GM23338 (cell line): ENCODE measurements around the gene ZNF71. TPM values are rescaled to one million over a fixed set of nuclear protein-coding genes. Genes with fewer than 3 reads are reported as not detected.
"Not testable (repeated sequence)": the region's sequence is repeated elsewhere in the genome, so short reads cannot be mapped to it uniquely, and the experiment has no call there.

ENCODE experiments used
- ATAC-seq: fragments of 200-7000 bp; cut with Tn5 transposase; 3 replicates; pipeline ENCODE4 v1.9.1; 2020
- DNase-seq: peaks from one replicate; pipeline ENCODE4 v3.0.0-alpha.2; 2015; ENCODE audit warnings: low spot score
- H2AFZ ChIP-seq: fragments of 200-600 bp; sonication (generic); 2 replicates; pipeline ENCODE4 v1.8.0; 2016; ENCODE audit warnings: antibody characterized with exemption, mild to moderate bottlenecking, moderate library complexity
- H3F3A ChIP-seq: fragments of 200-600 bp; sonication (generic); replicated peaks from 2 replicates; pipeline ENCODE4 v1.8.0; 2017; ENCODE audit warnings: antibody characterized with exemption, mixed run types, low read depth
- H3K27ac ChIP-seq: fragments of 200-600 bp; sonication (generic); 2 replicates; pipeline ENCODE4 v1.6.1; 2016; ENCODE audit warnings: low read depth
- H3K27me3 ChIP-seq: fragments of 200-600 bp; sonication (generic); 2 replicates; pipeline ENCODE4 v1.8.0; 2016; ENCODE audit warnings: mild to moderate bottlenecking, mixed run types, moderate library complexity; ENCODE audit not compliant: insufficient read depth
- H3K36me3 ChIP-seq: fragments of 200-600 bp; sonication (generic); 2 replicates; pipeline ENCODE4 v1.8.0; 2016; ENCODE audit warnings: mild to moderate bottlenecking; ENCODE audit not compliant: insufficient read depth
- H3K4me1 ChIP-seq: fragments of 200-600 bp; sonication (generic); 2 replicates; pipeline ENCODE4 v1.8.0; 2016; ENCODE audit warnings: mild to moderate bottlenecking, moderate library complexity; ENCODE audit not compliant: insufficient read depth
- H3K4me2 ChIP-seq: fragments of 200-600 bp; sonication (generic); 2 replicates; pipeline ENCODE4 v1.7.1; 2017; ENCODE audit warnings: mixed run types
- H3K4me3 ChIP-seq: fragments of 200-600 bp; sonication (generic); 2 replicates; pipeline ENCODE4 v1.6.1; 2016; ENCODE audit warnings: mixed run types
- H3K79me2 ChIP-seq: fragments of 200-600 bp; sonication (generic); replicated peaks from 2 replicates; pipeline ENCODE4 v1.8.0; 2017; ENCODE audit warnings: mild to moderate bottlenecking; ENCODE audit not compliant: insufficient read depth
- H3K9me2 ChIP-seq: fragments of 200-600 bp; sonication (generic); 2 replicates; pipeline ENCODE4 v1.8.0; 2017; ENCODE audit not compliant: insufficient read depth
- H4K20me1 ChIP-seq: fragments of 200-600 bp; sonication (generic); replicated peaks from 2 replicates; pipeline ENCODE4 v1.8.0; 2017; ENCODE audit warnings: mild to moderate bottlenecking; ENCODE audit not compliant: insufficient read depth
- H3K27ac Mint-ChIP-seq: 2 replicates; pipeline ENCODE4 v1.8.0; 2020; ENCODE audit warnings: inconsistent platforms, mild to moderate bottlenecking, moderate library complexity, mixed read lengths
- H3K27me3 Mint-ChIP-seq: 3 replicates; pipeline ENCODE4 v1.8.0; 2022; ENCODE audit warnings: low read depth, mild to moderate bottlenecking, moderate library complexity, mixed read lengths, inconsistent platforms; ENCODE audit not compliant: insufficient read depth, poor library complexity
- H3K36me3 Mint-ChIP-seq: 3 replicates; pipeline ENCODE4 v1.8.0; 2021; ENCODE audit warnings: low read depth, mild to moderate bottlenecking, inconsistent platforms, moderate library complexity, mixed read lengths
- H3K4me1 Mint-ChIP-seq: 3 replicates; pipeline ENCODE4 v1.8.0; 2020; ENCODE audit warnings: mild to moderate bottlenecking, inconsistent platforms, mixed read lengths
- H3K4me3 Mint-ChIP-seq: 3 replicates; pipeline ENCODE4 v1.8.0; 2021; ENCODE audit warnings: moderate library complexity, mild to moderate bottlenecking, inconsistent platforms, mixed read lengths
- H3K9me3 Mint-ChIP-seq: 3 replicates; pipeline ENCODE4 v1.8.0; 2020; ENCODE audit warnings: moderate library complexity, mild to moderate bottlenecking, inconsistent platforms, mixed read lengths
- ETS1 ChIP-seq: IDR thresholded peaks from 2 replicates; pipeline ENCODE4 v1.6.1; 2016; ENCODE audit warnings: antibody characterized with exemption
- POLR2AphosphoS5 ChIP-seq: IDR thresholded peaks from 2 replicates; pipeline ENCODE4 v1.6.1; 2016; ENCODE audit warnings: antibody characterized with exemption, low read depth
- STAT1 ChIP-seq: IDR thresholded peaks from one replicate; pipeline ENCODE4 v1.6.1; 2016; ENCODE audit warnings: antibody characterized with exemption; ENCODE audit not compliant: unreplicated experiment
- polyA plus RNA-seq: library from polyadenylated mRNA; unstranded; fragments of >200 nt; fragmentation: Nextera tagmentation; extraction: Ambion mirVana; gene quantifications from 2 replicates; pipeline ENCODE4 v1.2.1, GENCODE V29; 2016
- total RNA-seq: library from RNA; depleted of rRNA; stranded (reverse); fragments of >200 nt; shearing (Covaris generic); gene quantifications from 2 replicates; pipeline ENCODE4 v1.2.3, GENCODE V29; 2014; rRNA removed
- TF ChIP-seq, protein P1 (sequence below): fragments of 250-450 bp; sonication (Bioruptor Pico); IDR thresholded peaks from 2 replicates; pipeline ENCODE4 v1.5.0; 2020; ENCODE audit warnings: mild to moderate bottlenecking, moderate library complexity

ZNF71 gene
- total and polyA plus RNA-seq, 2 experiments from 2014 or later: 4.7 to 13.2 TPM

DNA sequence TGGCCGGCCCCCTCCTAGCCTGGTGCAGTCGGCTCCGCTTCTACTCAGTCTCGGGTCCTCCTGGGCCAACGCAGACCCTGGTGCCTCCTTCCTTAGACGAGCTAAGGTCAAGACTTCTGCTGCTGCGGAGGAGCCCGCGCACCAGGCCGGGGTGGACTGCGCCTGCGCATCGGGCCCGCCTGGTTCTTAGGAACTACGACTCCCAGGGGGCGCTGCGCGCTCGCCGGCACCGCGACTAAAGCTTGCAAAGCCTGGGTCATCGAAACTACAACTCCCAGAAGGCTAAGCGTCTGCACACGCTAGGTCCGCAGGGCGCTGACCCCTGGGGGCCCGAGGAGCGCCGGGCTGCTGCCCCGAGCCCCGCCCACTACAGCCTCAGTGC lies 76.5 kb downstream of the ZNF71 start, which contains the start of gene ZNF835:
ZNF835 (minus strand) TSS at position 145 of the 382 bp plus-strand sequence. CDS start 6,559 bp downstream, outside the sequence.
- no peak within 1 kb of the TSS for H3K27ac ChIP-seq
- Mint-ChIP-seq H3K27me3 (peaks cover 6% of the 10 kb centered on the region), H3K4me3 (peak within 1 kb of the TSS; percentile 64; the same call in 2 of the 3 replicates), H3K9me3 (peaks cover 88% of the 10 kb centered on the region), H3K4me1 (no peaks in the 10 kb centered on the region), H3K27ac (no peak within 1 kb of the TSS), H3K36me3 (peaks cover 36% of the 10 kb centered on the region)
- peak within 1 kb of the TSS; percentile 45; the same call in 1 of the 2 replicates for H3K4me3 ChIP-seq
- ATAC-seq (peak; percentile 95), DNase-seq (peak; percentile 70)
- TF ChIP-seq ETS1: peak; percentile 55; the same call in 1 of the 2 replicates
- TF ChIP-seq STAT1: no peak
- TF ChIP-seq, protein P1, sequence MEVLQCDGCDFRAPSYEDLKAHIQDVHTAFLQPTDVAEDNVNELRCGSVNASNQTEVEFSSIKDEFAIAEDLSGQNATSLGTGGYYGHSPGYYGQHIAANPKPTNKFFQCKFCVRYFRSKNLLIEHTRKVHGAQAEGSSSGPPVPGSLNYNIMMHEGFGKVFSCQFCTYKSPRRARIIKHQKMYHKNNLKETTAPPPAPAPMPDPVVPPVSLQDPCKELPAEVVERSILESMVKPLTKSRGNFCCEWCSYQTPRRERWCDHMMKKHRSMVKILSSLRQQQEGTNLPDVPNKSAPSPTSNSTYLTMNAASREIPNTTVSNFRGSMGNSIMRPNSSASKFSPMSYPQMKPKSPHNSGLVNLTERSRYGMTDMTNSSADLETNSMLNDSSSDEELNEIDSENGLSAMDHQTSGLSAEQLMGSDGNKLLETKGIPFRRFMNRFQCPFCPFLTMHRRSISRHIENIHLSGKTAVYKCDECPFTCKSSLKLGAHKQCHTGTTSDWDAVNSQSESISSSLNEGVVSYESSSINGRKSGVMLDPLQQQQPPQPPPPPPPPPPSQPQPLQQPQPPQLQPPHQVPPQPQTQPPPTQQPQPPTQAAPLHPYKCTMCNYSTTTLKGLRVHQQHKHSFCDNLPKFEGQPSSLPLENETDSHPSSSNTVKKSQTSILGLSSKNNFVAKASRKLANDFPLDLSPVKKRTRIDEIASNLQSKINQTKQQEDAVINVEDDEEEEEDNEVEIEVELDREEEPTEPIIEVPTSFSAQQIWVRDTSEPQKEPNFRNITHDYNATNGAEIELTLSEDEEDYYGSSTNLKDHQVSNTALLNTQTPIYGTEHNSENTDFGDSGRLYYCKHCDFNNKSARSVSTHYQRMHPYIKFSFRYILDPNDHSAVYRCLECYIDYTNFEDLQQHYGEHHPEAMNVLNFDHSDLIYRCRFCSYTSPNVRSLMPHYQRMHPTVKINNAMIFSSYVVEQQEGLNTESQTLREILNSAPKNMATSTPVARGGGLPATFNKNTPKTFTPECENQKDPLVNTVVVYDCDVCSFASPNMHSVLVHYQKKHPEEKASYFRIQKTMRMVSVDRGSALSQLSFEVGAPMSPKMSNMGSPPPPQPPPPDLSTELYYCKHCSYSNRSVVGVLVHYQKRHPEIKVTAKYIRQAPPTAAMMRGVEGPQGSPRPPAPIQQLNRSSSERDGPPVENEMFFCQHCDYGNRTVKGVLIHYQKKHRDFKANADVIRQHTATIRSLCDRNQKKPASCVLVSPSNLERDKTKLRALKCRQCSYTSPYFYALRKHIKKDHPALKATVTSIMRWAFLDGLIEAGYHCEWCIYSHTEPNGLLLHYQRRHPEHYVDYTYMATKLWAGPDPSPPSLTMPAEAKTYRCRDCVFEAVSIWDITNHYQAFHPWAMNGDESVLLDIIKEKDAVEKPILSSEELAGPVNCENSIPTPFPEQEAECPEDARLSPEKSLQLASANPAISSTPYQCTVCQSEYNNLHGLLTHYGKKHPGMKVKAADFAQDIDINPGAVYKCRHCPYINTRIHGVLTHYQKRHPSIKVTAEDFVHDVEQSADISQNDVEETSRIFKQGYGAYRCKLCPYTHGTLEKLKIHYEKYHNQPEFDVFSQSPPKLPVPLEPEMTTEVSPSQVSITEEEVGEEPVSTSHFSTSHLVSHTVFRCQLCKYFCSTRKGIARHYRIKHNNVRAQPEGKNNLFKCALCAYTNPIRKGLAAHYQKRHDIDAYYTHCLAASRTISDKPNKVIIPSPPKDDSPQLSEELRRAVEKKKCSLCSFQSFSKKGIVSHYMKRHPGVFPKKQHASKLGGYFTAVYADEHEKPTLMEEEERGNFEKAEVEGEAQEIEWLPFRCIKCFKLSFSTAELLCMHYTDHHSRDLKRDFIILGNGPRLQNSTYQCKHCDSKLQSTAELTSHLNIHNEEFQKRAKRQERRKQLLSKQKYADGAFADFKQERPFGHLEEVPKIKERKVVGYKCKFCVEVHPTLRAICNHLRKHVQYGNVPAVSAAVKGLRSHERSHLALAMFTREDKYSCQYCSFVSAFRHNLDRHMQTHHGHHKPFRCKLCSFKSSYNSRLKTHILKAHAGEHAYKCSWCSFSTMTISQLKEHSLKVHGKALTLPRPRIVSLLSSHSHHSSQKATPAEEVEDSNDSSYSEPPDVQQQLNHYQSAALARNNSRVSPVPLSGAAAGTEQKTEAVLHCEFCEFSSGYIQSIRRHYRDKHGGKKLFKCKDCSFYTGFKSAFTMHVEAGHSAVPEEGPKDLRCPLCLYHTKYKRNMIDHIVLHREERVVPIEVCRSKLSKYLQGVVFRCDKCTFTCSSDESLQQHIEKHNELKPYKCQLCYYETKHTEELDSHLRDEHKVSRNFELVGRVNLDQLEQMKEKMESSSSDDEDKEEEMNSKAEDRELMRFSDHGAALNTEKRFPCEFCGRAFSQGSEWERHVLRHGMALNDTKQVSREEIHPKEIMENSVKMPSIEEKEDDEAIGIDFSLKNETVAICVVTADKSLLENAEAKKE (CRISPR knock-in tag): no peak
- TF ChIP-seq POLR2AphosphoS5: no peak
- H4K20me1 ChIP-seq: no peaks in the 10 kb centered on the region
- no peak within 1 kb of the TSS for H2AFZ ChIP-seq
- H3K4me2 ChIP-seq: no peak within 1 kb of the TSS
- H3F3A ChIP-seq: no peaks in the 10 kb centered on the region
- H3K79me2 ChIP-seq: no peaks in the 10 kb centered on the region
- no peaks in the 10 kb centered on the region for H3K4me1 ChIP-seq
- H3K9me2 ChIP-seq: no peaks in the 10 kb centered on the region
- H3K36me3 ChIP-seq: no peaks in the 10 kb centered on the region
- H3K27me3 ChIP-seq: no peaks in the 10 kb centered on the region

DNA sequence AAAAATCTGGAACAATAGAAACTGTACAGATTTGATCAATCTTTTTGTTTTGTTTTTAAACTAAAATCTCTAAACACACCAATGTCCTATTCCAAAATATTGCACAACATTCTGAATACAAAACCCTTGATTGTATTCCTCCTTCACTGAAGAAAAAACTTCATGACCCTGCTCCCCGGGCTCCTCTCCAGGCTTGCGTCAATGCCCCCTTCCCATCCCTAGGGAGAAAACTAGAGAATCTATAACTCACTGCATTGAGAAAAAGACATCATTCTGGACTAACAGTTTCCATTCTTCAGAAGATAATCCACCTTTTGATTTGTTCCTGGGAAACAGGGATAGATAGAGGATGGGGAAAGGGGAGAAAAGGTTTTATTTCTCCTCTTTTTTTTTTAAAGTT lies 77.5 kb downstream of the ZNF71 start:
- H3K4me3 Mint-ChIP-seq, DNase-seq, H3K27ac Mint-ChIP-seq, H3K4me1 Mint-ChIP-seq, H4K20me1 ChIP-seq, H3K27me3 Mint-ChIP-seq, H3K9me2 ChIP-seq, ATAC-seq, H3K36me3 ChIP-seq, H3K4me1 ChIP-seq, H2AFZ ChIP-seq, H3K27ac ChIP-seq, H3F3A ChIP-seq, H3K4me2 ChIP-seq, H3K79me2 ChIP-seq, H3K4me3 ChIP-seq, H3K27me3 ChIP-seq: not testable (repeated sequence)
- H3K9me3 Mint-ChIP-seq: peaks cover 88% of the 10 kb centered on the region
- peaks cover 37% of the 10 kb centered on the region for H3K36me3 Mint-ChIP-seq

Other genes with a start within 250 kb of the ZNF71 start
- gene ZNF582, start 201.8 kb upstream of the ZNF71 start, total RNA-seq: 3.9 and 8.0 TPM in 2 replicates
- 4.1 and 5.0 TPM in 2 replicates for gene ZNF582, start 201.8 kb upstream of the ZNF71 start, polyA plus RNA-seq
- 2.4 and 4.0 TPM in 2 replicates for gene ZNF583, start 191.0 kb upstream of the ZNF71 start, total RNA-seq
- gene ZNF583, start 191.0 kb upstream of the ZNF71 start, polyA plus RNA-seq: 3.6 and 6.3 TPM in 2 replicates
- gene ZNF667, start 118.0 kb upstream of the ZNF71 start, total RNA-seq: 8.3 and 8.6 TPM in 2 replicates
- 4.9 and 5.6 TPM in 2 replicates for gene ZNF667, start 118.0 kb upstream of the ZNF71 start, polyA plus RNA-seq
- gene ZNF471, start 87.4 kb upstream of the ZNF71 start, total RNA-seq: 1.1 TPM in 2 replicates
- gene ZNF471, start 87.4 kb upstream of the ZNF71 start, polyA plus RNA-seq: 0.63 and 1.1 TPM in 2 replicates
- gene ZFP28, start 56.4 kb upstream of the ZNF71 start, total RNA-seq: 5.0 and 7.9 TPM in 2 replicates
- 3.0 and 3.1 TPM in 2 replicates for gene ZFP28, start 56.4 kb upstream of the ZNF71 start, polyA plus RNA-seq
- 7.0 and 8.7 TPM in 2 replicates for gene ZNF470, start 27.8 kb upstream of the ZNF71 start, total RNA-seq
- 4.7 and 5.6 TPM in 2 replicates for gene ZNF470, start 27.8 kb upstream of the ZNF71 start, polyA plus RNA-seq
- gene SMIM17, start 47.9 kb downstream of the ZNF71 start, total RNA-seq: 0.19 and 0.63 TPM in 2 replicates
- not detected in 2 replicates for gene SMIM17, start 47.9 kb downstream of the ZNF71 start, polyA plus RNA-seq
- 0.31 and 1.7 TPM in 2 replicates for gene ZNF835, start 76.5 kb downstream of the ZNF71 start, total RNA-seq
- gene ZNF835, start 76.5 kb downstream of the ZNF71 start, polyA plus RNA-seq: 0.32 and 0.56 TPM in 2 replicates
- gene PEG3, start 245.4 kb downstream of the ZNF71 start, total RNA-seq: not detected in 2 replicates
- gene PEG3, start 245.4 kb downstream of the ZNF71 start, polyA plus RNA-seq: not detected in 2 replicates
- gene ZIM2, start 245.4 kb downstream of the ZNF71 start, total RNA-seq: not detected in 2 replicates
- gene ZIM2, start 245.4 kb downstream of the ZNF71 start, polyA plus RNA-seq: not detected in 2 replicates